Neural cell (in vitro differentiated cells): ENCODE measurements around the gene ZBTB21. TPM values are rescaled to one million over a fixed set of nuclear protein-coding genes. Genes with fewer than 3 reads are reported as not detected.

Source experiments
- H2AFZ ChIP-seq: fragments of 200-600, 300-800 bp; sonication (generic), shearing (Covaris generic); 2 replicates; pipeline ENCODE4 v1.6.0; 2014; ENCODE audit warnings: low read depth, mild to moderate bottlenecking, antibody characterized with exemption, low read length, moderate library complexity
- H3F3A ChIP-seq: fragments of 200-600 bp; shearing (Covaris generic); 2 replicates; pipeline ENCODE4 v1.6.1; 2016; ENCODE audit warnings: mild to moderate bottlenecking, moderate library complexity, mixed read lengths, antibody characterized with exemption, low read length; ENCODE audit not compliant: insufficient read depth, poor library complexity, severe bottlenecking
- H3K27ac ChIP-seq: fragments of 200-600, 300-800 bp; sonication (generic), shearing (Covaris generic); 2 replicates; pipeline ENCODE4 v1.5.1; 2014; ENCODE audit warnings: mild to moderate bottlenecking, low read length, moderate library complexity
- H3K27me3 ChIP-seq: fragments of 300-800, 200-600 bp; sonication (generic), shearing (Covaris generic); 2 replicates; pipeline ENCODE4 v1.6.0; 2014; ENCODE audit warnings: mild to moderate bottlenecking, low read depth, low read length, moderate library complexity; ENCODE audit not compliant: insufficient read depth
- H3K36me3 ChIP-seq: fragments of 300-800, 200-600 bp; sonication (generic), shearing (Covaris generic); 2 replicates; pipeline ENCODE4 v1.5.1; 2014; ENCODE audit warnings: mild to moderate bottlenecking, antibody characterized with exemption, low read length, moderate library complexity; ENCODE audit not compliant: insufficient read depth
- H3K4me2 ChIP-seq: fragments of 300-800, 200-600 bp; sonication (generic), shearing (Covaris generic); 2 replicates; pipeline ENCODE4 v1.6.0; 2014; ENCODE audit warnings: mild to moderate bottlenecking, low read length
- H3K4me3 ChIP-seq: fragments of 300-800, 200-600 bp; sonication (generic), shearing (Covaris generic); 2 replicates; pipeline ENCODE4 v1.5.1; 2014; ENCODE audit warnings: mild to moderate bottlenecking, low read length, moderate library complexity
- H3K79me2 ChIP-seq: fragments of 200-600 bp; shearing (Covaris generic); replicated peaks from 2 replicates; pipeline ENCODE4 v1.6.0; 2014; ENCODE audit warnings: mild to moderate bottlenecking, low read length, moderate library complexity; ENCODE audit not compliant: insufficient read depth
- H3K9ac ChIP-seq: fragments of 300-800, 200-600 bp; sonication (generic), shearing (Covaris generic); 2 replicates; pipeline ENCODE4 v1.6.1; 2016; ENCODE audit warnings: mild to moderate bottlenecking, low read length, mixed read lengths
- H3K9me2 ChIP-seq: fragments of 200-600 bp; shearing (Covaris generic); 2 replicates; pipeline ENCODE4 v1.6.1; 2016; ENCODE audit warnings: mild to moderate bottlenecking, low read length, mixed read lengths; ENCODE audit not compliant: insufficient read depth
- H3K9me3 ChIP-seq: fragments of 200-600, 300-800 bp; sonication (generic), shearing (Covaris generic); 2 replicates; pipeline ENCODE4 v1.6.1; 2016; ENCODE audit warnings: mild to moderate bottlenecking, mixed run types, low read length, moderate library complexity, mixed read lengths
- H4K20me1 ChIP-seq: fragments of 200-600 bp; shearing (Covaris generic); 2 replicates; pipeline ENCODE4 v1.6.1; 2016; ENCODE audit warnings: mild to moderate bottlenecking, mixed run types; ENCODE audit not compliant: insufficient read depth
- CTCF ChIP-seq: fragments of 450-650 bp; IDR thresholded peaks from 2 replicates; pipeline ENCODE4 v1.5.1; 2014; ENCODE audit warnings: antibody characterized with exemption, mild to moderate bottlenecking, moderate library complexity; ENCODE audit not compliant: poor library complexity, severe bottlenecking
- EP300 ChIP-seq: fragments of 450-650 bp; conservative IDR thresholded peaks from 2 replicates; pipeline ENCODE4 v1.6.1; 2014; ENCODE audit warnings: antibody characterized with exemption, mild to moderate bottlenecking, moderate library complexity; ENCODE audit not compliant: poor library complexity, severe bottlenecking
- EZH2 ChIP-seq: fragments of 200-600, 300-800 bp; shearing (Covaris generic), sonication (generic); IDR thresholded peaks from 2 replicates; pipeline ENCODE4 v1.6.1; 2014; ENCODE audit warnings: antibody characterized with exemption, low read length, borderline replicate concordance, mild to moderate bottlenecking; ENCODE audit not compliant: insufficient read depth, poor library complexity, severe bottlenecking
- MXI1 ChIP-seq: fragments of 450-650 bp; conservative IDR thresholded peaks from 2 replicates; pipeline ENCODE4 v1.6.1; 2014; ENCODE audit warnings: antibody characterized with exemption, mild to moderate bottlenecking; ENCODE audit not compliant: poor library complexity, severe bottlenecking
- POLR2AphosphoS5 ChIP-seq: IDR thresholded peaks from 2 replicates; pipeline ENCODE4 v1.6.1; 2012
- RAD21 ChIP-seq: fragments of 450-650 bp; conservative IDR thresholded peaks from 2 replicates; pipeline ENCODE4 v1.6.1; 2014; ENCODE audit warnings: antibody characterized with exemption, mild to moderate bottlenecking, moderate library complexity
- REST ChIP-seq: IDR thresholded peaks from 2 replicates; pipeline ENCODE4 v1.6.1; 2012; ENCODE audit warnings: borderline replicate concordance
- SMC3 ChIP-seq: fragments of 450-650 bp; conservative IDR thresholded peaks from 2 replicates; pipeline ENCODE4 v1.6.1; 2014; ENCODE audit warnings: antibody characterized with exemption, mild to moderate bottlenecking, moderate library complexity; ENCODE audit not compliant: poor library complexity
- TAF1 ChIP-seq: IDR thresholded peaks from 2 replicates; pipeline ENCODE4 v1.6.1; 2012; ENCODE audit warnings: low read depth
- polyA plus RNA-seq: library from polyadenylated mRNA; depleted of rRNA; stranded (reverse); fragments of >200 nt; gene quantifications from 2 replicates; pipeline ENCODE4 v1.2.3, GENCODE V29; 2014

Gene ZBTB21
- polyA plus RNA-seq, 1 donor from 2014 or later: 8.0 TPM

GRCh38 chr21:42049578-42050430, 39.6 kb upstream of the ZBTB21 start:
- no peaks in the 10 kb centered on the region for H3K9me3 ChIP-seq
- no peak overlapping the region for H3K9ac ChIP-seq
- no peak overlapping the region for H3K27ac ChIP-seq
- H3K36me3 ChIP-seq: no peaks in the 10 kb centered on the region
- no peaks in the 10 kb centered on the region for H4K20me1 ChIP-seq
- no peaks in the 10 kb centered on the region for H3K79me2 ChIP-seq
- H2AFZ ChIP-seq: no peak overlapping the region
- no peaks in the 10 kb centered on the region for H3K9me2 ChIP-seq
- TF ChIP-seq RAD21: no peak
- no peak overlapping the region for H3K4me2 ChIP-seq
- H3K27me3 ChIP-seq: no peaks in the 10 kb centered on the region
- H3K4me3 ChIP-seq: no peak overlapping the region
- no peaks in the 10 kb centered on the region for H3F3A ChIP-seq

- Histone ChIP-seq H3K4me2 (no peak overlapping the region), H3K9me2 (no peaks in the 10 kb centered on the region), H3K4me3 (no peak overlapping the region), H3K27ac (no peak overlapping the region), H4K20me1 (no peaks in the 10 kb centered on the region), H3K36me3 (no peaks in the 10 kb centered on the region), H3K9ac (no peak overlapping the region), H3K9me3 (no peaks in the 10 kb centered on the region), H3K79me2 (no peaks in the 10 kb centered on the region), H2AFZ (no peak overlapping the region), H3K27me3 (no peaks in the 10 kb centered on the region), H3F3A (no peaks in the 10 kb centered on the region)
- TF ChIP-seq EZH2: no peak
- TF ChIP-seq TAF1: no peak
- no peak for TF ChIP-seq SMC3
- TF ChIP-seq MXI1: no peak
- no peak for TF ChIP-seq RAD21
- no peak for TF ChIP-seq CTCF
- TF ChIP-seq REST: no peak
- no peak for TF ChIP-seq POLR2AphosphoS5
- no peak for TF ChIP-seq EP300
Observed at GRCh38 chr21:42048870-42049577, 38.9 kb upstream of the ZBTB21 start.
